MM.1S (cell line): ENCODE data around the gene STK17A.

ENCODE experiments used
- EZH2 ChIP-seq: fragments of 300-600 bp; sonication (generic); optimal IDR thresholded peaks from 2 replicates; pipeline ENCODE3; 2017; ENCODE audit warnings: low read depth, mild to moderate bottlenecking, antibody characterized with exemption, low read length, mixed read lengths
- EZH2phosphoT487 ChIP-seq: fragments of 300-600 bp; sonication (generic); IDR thresholded peaks from 2 replicates; pipeline ENCODE4 v1.6.1; 2018; ENCODE audit warnings: antibody characterized with exemption, low read length
- TF ChIP-seq, protein P1 (sequence below): fragments of 300-600 bp; sonication (generic); IDR thresholded peaks from 2 replicates; pipeline ENCODE4 v1.5.1; 2016; ENCODE audit warnings: antibody characterized with exemption, low read length, mixed read lengths

DNA sequence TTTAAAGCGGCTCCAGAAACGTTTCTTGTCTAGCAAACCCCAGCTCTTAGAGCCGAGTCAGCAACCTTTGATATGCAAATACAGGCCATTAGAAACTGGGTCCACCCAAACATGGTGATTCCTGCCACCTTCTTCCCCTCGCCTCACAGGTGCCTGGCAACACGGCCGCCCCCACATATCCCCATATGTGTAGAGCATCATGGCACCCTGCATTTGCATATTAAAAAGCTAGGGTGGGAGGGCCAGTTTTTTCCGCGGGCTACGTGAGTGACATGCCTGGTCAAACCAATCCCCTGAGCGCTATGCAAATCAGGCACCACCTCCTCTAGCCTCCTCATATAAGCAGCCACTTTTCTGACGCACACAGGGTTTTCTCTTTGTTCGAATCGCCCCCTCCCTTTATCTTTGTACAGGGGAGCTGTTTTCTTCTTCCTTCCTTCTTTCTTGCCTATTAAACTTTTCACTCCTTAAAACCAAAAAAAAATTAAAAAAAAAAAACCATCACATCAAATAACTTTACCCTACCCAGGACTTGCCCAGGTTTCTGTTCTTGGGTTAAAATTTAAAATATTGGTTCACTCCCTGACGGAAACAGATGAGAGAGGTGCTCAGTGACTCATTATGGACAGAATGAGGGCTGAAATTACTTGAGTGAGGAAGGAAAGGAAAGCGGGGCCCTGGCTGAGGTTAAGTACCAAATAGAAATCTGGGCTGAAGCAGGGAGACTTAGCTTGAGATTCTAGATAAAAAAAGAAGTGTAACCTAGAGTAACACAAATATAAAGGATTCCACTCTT is 86.6 kb downstream of the STK17A start:
- TF ChIP-seq, protein P1, sequence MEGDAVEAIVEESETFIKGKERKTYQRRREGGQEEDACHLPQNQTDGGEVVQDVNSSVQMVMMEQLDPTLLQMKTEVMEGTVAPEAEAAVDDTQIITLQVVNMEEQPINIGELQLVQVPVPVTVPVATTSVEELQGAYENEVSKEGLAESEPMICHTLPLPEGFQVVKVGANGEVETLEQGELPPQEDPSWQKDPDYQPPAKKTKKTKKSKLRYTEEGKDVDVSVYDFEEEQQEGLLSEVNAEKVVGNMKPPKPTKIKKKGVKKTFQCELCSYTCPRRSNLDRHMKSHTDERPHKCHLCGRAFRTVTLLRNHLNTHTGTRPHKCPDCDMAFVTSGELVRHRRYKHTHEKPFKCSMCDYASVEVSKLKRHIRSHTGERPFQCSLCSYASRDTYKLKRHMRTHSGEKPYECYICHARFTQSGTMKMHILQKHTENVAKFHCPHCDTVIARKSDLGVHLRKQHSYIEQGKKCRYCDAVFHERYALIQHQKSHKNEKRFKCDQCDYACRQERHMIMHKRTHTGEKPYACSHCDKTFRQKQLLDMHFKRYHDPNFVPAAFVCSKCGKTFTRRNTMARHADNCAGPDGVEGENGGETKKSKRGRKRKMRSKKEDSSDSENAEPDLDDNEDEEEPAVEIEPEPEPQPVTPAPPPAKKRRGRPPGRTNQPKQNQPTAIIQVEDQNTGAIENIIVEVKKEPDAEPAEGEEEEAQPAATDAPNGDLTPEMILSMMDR, result no peak
- TF ChIP-seq EZH2phosphoT487, result no peak
- TF ChIP-seq EZH2, result no peak
